ENCODE measurements around the gene PHACTR1.
"Not testable (repeated sequence)": the region's sequence is repeated elsewhere in the genome, so short reads cannot be mapped to it uniquely, and the experiment has no call there.

The PHACTR1 gene

GRCh38 chr6:12714022-12714421, 2.5 kb upstream of the PHACTR1 start:
- no peaks in the 10 kb centered on the region for H3K27me3 ChIP-seq (ENCODE audit: control insufficient read depth, insufficient read depth, low read length, poor library complexity, severe bottlenecking)
- H3K27ac ChIP-seq (ENCODE audit: insufficient read depth, low read depth, low read length, poor library complexity, severe bottlenecking) = no peak overlapping the region
- H3K36me3 ChIP-seq (ENCODE audit: control insufficient read depth, insufficient read depth, low read length) = no peaks in the 10 kb centered on the region
- no peaks in the 10 kb centered on the region for H3K9me3 ChIP-seq (ENCODE audit: control insufficient read depth, low read length)
- H3K4me3 ChIP-seq (ENCODE audit: insufficient read depth, low read depth, low read length) = no peak overlapping the region
- H3K4me1 ChIP-seq (ENCODE audit: control insufficient read depth, insufficient read depth, low read length) = no peaks in the 10 kb centered on the region

- Histone ChIP-seq H3K27ac (ENCODE audit: insufficient read depth, low read depth, low read length, poor library complexity, severe bottlenecking) (no peak overlapping the region), H3K4me1 (ENCODE audit: control insufficient read depth, insufficient read depth, low read length) (no peaks in the 10 kb centered on the region), H3K36me3 (ENCODE audit: control insufficient read depth, insufficient read depth, low read length) (no peaks in the 10 kb centered on the region), H3K4me3 (ENCODE audit: insufficient read depth, low read depth, low read length) (no peak overlapping the region), H3K9me3 (ENCODE audit: control insufficient read depth, low read length) (no peaks in the 10 kb centered on the region), H3K27me3 (ENCODE audit: control insufficient read depth, insufficient read depth, low read length, poor library complexity, severe bottlenecking) (no peaks in the 10 kb centered on the region)
- WGBS, 2 experiments = 94 to 96% methylated on average over 2 of the region's 2 CpGs
These were observed 1.1 kb upstream of the PHACTR1 start for GRCh38 chr6:12715437-12715836.

GRCh38 chr6:12717356-12717755, 789 bp downstream of the PHACTR1 start:
- Histone ChIP-seq H3K4me1 (ENCODE audit: control insufficient read depth, insufficient read depth, low read length) (no peaks in the 10 kb centered on the region), H3K27me3 (ENCODE audit: control insufficient read depth, insufficient read depth, low read length, poor library complexity, severe bottlenecking) (no peaks in the 10 kb centered on the region), H3K27ac (ENCODE audit: insufficient read depth, low read depth, low read length, poor library complexity, severe bottlenecking) (no peak overlapping the region), H3K36me3 (ENCODE audit: control insufficient read depth, insufficient read depth, low read length) (no peaks in the 10 kb centered on the region), H3K9me3 (ENCODE audit: control insufficient read depth, low read length) (no peaks in the 10 kb centered on the region), H3K4me3 (ENCODE audit: insufficient read depth, low read depth, low read length) (no peak overlapping the region)
- 91 to 92% methylated on average over 9 of the region's 9 CpGs for WGBS, 2 experiments

- WGBS, 2 experiments = 89 to 92% methylated on average over 9 of the region's 9 CpGs
- H3K4me1 ChIP-seq (ENCODE audit: control insufficient read depth, insufficient read depth, low read length) = no peaks in the 10 kb centered on the region
- no peaks in the 10 kb centered on the region for H3K9me3 ChIP-seq (ENCODE audit: control insufficient read depth, low read length)
- H3K27me3 ChIP-seq (ENCODE audit: control insufficient read depth, insufficient read depth, low read length, poor library complexity, severe bottlenecking) = no peaks in the 10 kb centered on the region
- no peak overlapping the region for H3K27ac ChIP-seq (ENCODE audit: insufficient read depth, low read depth, low read length, poor library complexity, severe bottlenecking)
- H3K36me3 ChIP-seq (ENCODE audit: control insufficient read depth, insufficient read depth, low read length) = no peaks in the 10 kb centered on the region
- H3K4me3 ChIP-seq (ENCODE audit: insufficient read depth, low read depth, low read length) = no peak overlapping the region
These were observed 1.4 kb downstream of the PHACTR1 start for GRCh38 chr6:12718015-12718414.

GRCh38 chr6:12719017-12719416, 2.5 kb downstream of the PHACTR1 start:
- H3K27ac ChIP-seq (ENCODE audit: insufficient read depth, low read depth, low read length, poor library complexity, severe bottlenecking) = no peak overlapping the region

GRCh38 chr6:12720310-12720709, 3.7 kb downstream of the PHACTR1 start:
- Histone ChIP-seq H3K27ac (ENCODE audit: insufficient read depth, low read depth, low read length, poor library complexity, severe bottlenecking) (no peak overlapping the region), H3K4me3 (ENCODE audit: insufficient read depth, low read depth, low read length) (no peak overlapping the region), H3K27me3 (ENCODE audit: control insufficient read depth, insufficient read depth, low read length, poor library complexity, severe bottlenecking) (no peaks in the 10 kb centered on the region), H3K36me3 (ENCODE audit: control insufficient read depth, insufficient read depth, low read length) (no peaks in the 10 kb centered on the region), H3K4me1 (ENCODE audit: control insufficient read depth, insufficient read depth, low read length) (no peaks in the 10 kb centered on the region), H3K9me3 (ENCODE audit: control insufficient read depth, low read length) (no peaks in the 10 kb centered on the region)
- 95% methylated on average over 7 of the region's 7 CpGs for WGBS, 2 experiments

More at GRCh38 chr6:12719017-12719416, 2.5 kb downstream of the PHACTR1 start:
- no peaks in the 10 kb centered on the region for H3K9me3 ChIP-seq (ENCODE audit: control insufficient read depth, low read length)
- no peak overlapping the region for H3K4me3 ChIP-seq (ENCODE audit: insufficient read depth, low read depth, low read length)
- no peaks in the 10 kb centered on the region for H3K4me1 ChIP-seq (ENCODE audit: control insufficient read depth, insufficient read depth, low read length)
- H3K36me3 ChIP-seq (ENCODE audit: control insufficient read depth, insufficient read depth, low read length) = no peaks in the 10 kb centered on the region
- no peaks in the 10 kb centered on the region for H3K27me3 ChIP-seq (ENCODE audit: control insufficient read depth, insufficient read depth, low read length, poor library complexity, severe bottlenecking)
- WGBS, 2 experiments = 89 to 97% methylated on average over 3 of the region's 3 CpGs

- Histone ChIP-seq H3K9me3 (ENCODE audit: control insufficient read depth, low read length) (no peaks in the 10 kb centered on the region), H3K27ac (ENCODE audit: insufficient read depth, low read depth, low read length, poor library complexity, severe bottlenecking) (no peak overlapping the region), H3K4me1 (ENCODE audit: control insufficient read depth, insufficient read depth, low read length) (no peaks in the 10 kb centered on the region), H3K4me3 (ENCODE audit: insufficient read depth, low read depth, low read length) (no peak overlapping the region), H3K36me3 (ENCODE audit: control insufficient read depth, insufficient read depth, low read length) (no peaks in the 10 kb centered on the region), H3K27me3 (ENCODE audit: control insufficient read depth, insufficient read depth, low read length, poor library complexity, severe bottlenecking) (no peaks in the 10 kb centered on the region)
- 91 to 98% methylated on average over 2 of the region's 2 CpGs for WGBS, 2 experiments
These were observed 8.7 kb downstream of the PHACTR1 start for GRCh38 chr6:12725263-12725662.

- H3K27ac ChIP-seq (ENCODE audit: insufficient read depth, low read depth, low read length, poor library complexity, severe bottlenecking) = no peak overlapping the region
- no peaks in the 10 kb centered on the region for H3K4me1 ChIP-seq (ENCODE audit: control insufficient read depth, insufficient read depth, low read length)
- no peaks in the 10 kb centered on the region for H3K27me3 ChIP-seq (ENCODE audit: control insufficient read depth, insufficient read depth, low read length, poor library complexity, severe bottlenecking)
- H3K4me3 ChIP-seq (ENCODE audit: insufficient read depth, low read depth, low read length) = no peak overlapping the region
- no peaks in the 10 kb centered on the region for H3K36me3 ChIP-seq (ENCODE audit: control insufficient read depth, insufficient read depth, low read length)
- H3K9me3 ChIP-seq (ENCODE audit: control insufficient read depth, low read length) = no peaks in the 10 kb centered on the region
- 78 to 85% methylated on average over 4 of the region's 4 CpGs for WGBS, 2 experiments
These were observed 12.9 kb downstream of the PHACTR1 start for GRCh38 chr6:12729467-12729866.

GRCh38 chr6:12730809-12731208, 14.2 kb downstream of the PHACTR1 start:
- 84 to 91% methylated on average over 2 of the region's 2 CpGs for WGBS, 2 experiments
- not testable (repeated sequence) for H3K36me3 ChIP-seq (ENCODE audit: control insufficient read depth, insufficient read depth, low read length); H3K27ac ChIP-seq (ENCODE audit: insufficient read depth, low read depth, low read length, poor library complexity, severe bottlenecking); H3K9me3 ChIP-seq (ENCODE audit: control insufficient read depth, low read length); H3K4me1 ChIP-seq (ENCODE audit: control insufficient read depth, insufficient read depth, low read length); H3K4me3 ChIP-seq (ENCODE audit: insufficient read depth, low read depth, low read length); H3K27me3 ChIP-seq (ENCODE audit: control insufficient read depth, insufficient read depth, low read length, poor library complexity, severe bottlenecking)

- H3K4me3 ChIP-seq (ENCODE audit: insufficient read depth, low read depth, low read length) = no peak overlapping the region
- WGBS, 2 experiments = 84 to 95% methylated on average over 4 to 6 of the region's 6 CpGs
- no peaks in the 10 kb centered on the region for H3K4me1 ChIP-seq (ENCODE audit: control insufficient read depth, insufficient read depth, low read length)
- H3K36me3 ChIP-seq (ENCODE audit: control insufficient read depth, insufficient read depth, low read length) = no peaks in the 10 kb centered on the region
- H3K9me3 ChIP-seq (ENCODE audit: control insufficient read depth, low read length) = no peaks in the 10 kb centered on the region
- H3K27ac ChIP-seq (ENCODE audit: insufficient read depth, low read depth, low read length, poor library complexity, severe bottlenecking) = no peak overlapping the region
- H3K27me3 ChIP-seq (ENCODE audit: control insufficient read depth, insufficient read depth, low read length, poor library complexity, severe bottlenecking) = no peaks in the 10 kb centered on the region
These were observed 17.3 kb downstream of the PHACTR1 start for GRCh38 chr6:12733876-12734275.

- Histone ChIP-seq H3K27ac (ENCODE audit: insufficient read depth, low read depth, low read length, poor library complexity, severe bottlenecking) (no peak overlapping the region), H3K36me3 (ENCODE audit: control insufficient read depth, insufficient read depth, low read length) (no peaks in the 10 kb centered on the region), H3K4me3 (ENCODE audit: insufficient read depth, low read depth, low read length) (no peak overlapping the region), H3K9me3 (ENCODE audit: control insufficient read depth, low read length) (no peaks in the 10 kb centered on the region), H3K27me3 (ENCODE audit: control insufficient read depth, insufficient read depth, low read length, poor library complexity, severe bottlenecking) (no peaks in the 10 kb centered on the region), H3K4me1 (ENCODE audit: control insufficient read depth, insufficient read depth, low read length) (no peaks in the 10 kb centered on the region)
- 79 to 86% methylated on average over 1 of the region's 1 CpG for WGBS, 2 experiments
These were observed 19.2 kb downstream of the PHACTR1 start for GRCh38 chr6:12735786-12736185.
